Endothelial cell of umbilical vein (primary cell): ENCODE measurements around the gene DMTF1.

Experiments used
- CTCF ChIP-seq, 2 donors: IDR thresholded peaks; 1 replicate in 1 of 2; 2 replicates in 1 of 2; pipeline ENCODE4 v1.5.1; 2011; ENCODE audit warnings: low read length in 2 of 2, mild to moderate bottlenecking in 2 of 2, moderate library complexity in 2 of 2, control low read depth in 1 of 2, inconsistent platforms in 1 of 2, low read depth in 1 of 2; ENCODE audit not compliant: insufficient read depth in 1 of 2; ENCODE audit errors: extremely low read depth in 1 of 2
- EZH2 ChIP-seq: IDR thresholded peaks from 2 replicates; pipeline ENCODE4 v1.6.1; 2012; ENCODE audit warnings: borderline replicate concordance, low read depth, mild to moderate bottlenecking, moderate library complexity, low read length, inconsistent platforms; ENCODE audit not compliant: severe bottlenecking
- POLR2A ChIP-seq: IDR thresholded peaks from 2 replicates; pipeline ENCODE4 v1.6.1; 2012; ENCODE audit warnings: low read depth, mild to moderate bottlenecking, control low read depth, low read length
- POLR2AphosphoS5 ChIP-seq: IDR thresholded peaks from 2 replicates; pipeline ENCODE4 v1.6.1; 2012; ENCODE audit warnings: low read depth, mild to moderate bottlenecking, control low read depth, low read length, moderate library complexity; ENCODE audit not compliant: insufficient read depth

DNA sequence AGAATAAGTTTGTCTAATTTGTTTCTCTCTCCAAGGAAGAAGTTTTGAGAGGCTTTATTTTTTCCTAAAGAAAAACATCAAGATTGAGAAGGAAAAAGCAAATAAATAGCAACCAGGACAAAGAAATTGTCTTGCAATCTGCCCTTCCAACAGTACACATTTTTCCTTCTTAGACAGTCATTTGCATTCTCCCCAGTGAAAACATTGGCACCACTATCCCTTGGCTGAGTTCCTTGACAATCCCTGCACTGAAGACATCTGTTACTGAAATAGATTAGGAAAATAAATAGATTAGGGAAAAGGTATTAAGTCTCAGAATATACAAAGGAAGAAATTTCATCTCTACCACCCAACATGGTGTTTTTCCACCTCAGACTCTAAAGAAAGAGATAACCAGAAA lies 79.5 kb downstream of the DMTF1 start:
- TF ChIP-seq CTCF (IDR thresholded peaks at IDR 0.05; ENCODE audit: extremely low read depth in 1 of 2, insufficient read depth in 1 of 2, low read depth in 1 of 2, low read length in 2 of 2): no peak
- no peak for TF ChIP-seq POLR2A
- no peak for TF ChIP-seq EZH2
- TF ChIP-seq POLR2AphosphoS5: no peak
